Activated CD8-positive, alpha-beta memory T cell treated with anti-CD3 and anti-CD28 coated beads, Interleukin-2, amount 50 U/mL, for 24 hours (primary cell): ENCODE results near the gene DCTN2.
"Not testable (repeated sequence)": the region's sequence is repeated elsewhere in the genome, so short reads cannot be mapped to it uniquely, and the experiment has no call there.

Source experiments
- DNase-seq: peaks from one replicate; pipeline ENCODE4 v3.0.0-alpha.2; 2020; ENCODE audit errors: extremely low read depth

DCTN2 gene

GRCh38 chr12:57576613-57577160, 29.7 kb upstream of the DCTN2 start:
- no peak for DNase-seq

GRCh38 chr12:57575771-57576612, 29.0 kb upstream of the DCTN2 start:
- no peak for DNase-seq

- no peak for DNase-seq
Measured at GRCh38 chr12:57574795-57575194, 27.8 kb upstream of the DCTN2 start.

GRCh38 chr12:57571926-57572762, 25.2 kb upstream of the DCTN2 start:
- no peak for DNase-seq

GRCh38 chr12:57570438-57570837, 23.4 kb upstream of the DCTN2 start:
- DNase-seq, result not testable (repeated sequence)

GRCh38 chr12:57569858-57570257, 22.9 kb upstream of the DCTN2 start:
- no peak for DNase-seq

- DNase-seq, result no peak
Measured at GRCh38 chr12:57568838-57569237, 21.8 kb upstream of the DCTN2 start.

- DNase-seq, result no peak
Measured at GRCh38 chr12:57564178-57564740, 17.3 kb upstream of the DCTN2 start.

- DNase-seq, result no peak
Measured at GRCh38 chr12:57563358-57563757, 16.4 kb upstream of the DCTN2 start.

GRCh38 chr12:57561117-57561516, 14.1 kb upstream of the DCTN2 start:
- not testable (repeated sequence) for DNase-seq

GRCh38 chr12:57560516-57560915, 13.5 kb upstream of the DCTN2 start:
- DNase-seq, result no peak

GRCh38 chr12:57558864-57559263, 11.9 kb upstream of the DCTN2 start:
- DNase-seq, result no peak

GRCh38 chr12:57554897-57555296, 7.9 kb upstream of the DCTN2 start:
- DNase-seq, result no peak

- DNase-seq, result no peak
Measured at GRCh38 chr12:57554453-57554852, 7.5 kb upstream of the DCTN2 start.

- DNase-seq, result no peak
Measured at GRCh38 chr12:57553343-57554202, 6.6 kb upstream of the DCTN2 start.

GRCh38 chr12:57552835-57553313, 5.9 kb upstream of the DCTN2 start:
- no peak for DNase-seq

- DNase-seq, result no peak
Measured at GRCh38 chr12:57552306-57552651, 5.3 kb upstream of the DCTN2 start.

- DNase-seq, result no peak
Measured at GRCh38 chr12:57551637-57552305, 4.8 kb upstream of the DCTN2 start.

- no peak for DNase-seq
Measured at GRCh38 chr12:57550641-57551549, 3.9 kb upstream of the DCTN2 start.
